ENCODE data around the gene VMP1.
"Not testable (repeated sequence)": the region's sequence is repeated elsewhere in the genome, so short reads cannot be mapped to it uniquely, and the experiment has no call there.

Gene VMP1

DNA sequence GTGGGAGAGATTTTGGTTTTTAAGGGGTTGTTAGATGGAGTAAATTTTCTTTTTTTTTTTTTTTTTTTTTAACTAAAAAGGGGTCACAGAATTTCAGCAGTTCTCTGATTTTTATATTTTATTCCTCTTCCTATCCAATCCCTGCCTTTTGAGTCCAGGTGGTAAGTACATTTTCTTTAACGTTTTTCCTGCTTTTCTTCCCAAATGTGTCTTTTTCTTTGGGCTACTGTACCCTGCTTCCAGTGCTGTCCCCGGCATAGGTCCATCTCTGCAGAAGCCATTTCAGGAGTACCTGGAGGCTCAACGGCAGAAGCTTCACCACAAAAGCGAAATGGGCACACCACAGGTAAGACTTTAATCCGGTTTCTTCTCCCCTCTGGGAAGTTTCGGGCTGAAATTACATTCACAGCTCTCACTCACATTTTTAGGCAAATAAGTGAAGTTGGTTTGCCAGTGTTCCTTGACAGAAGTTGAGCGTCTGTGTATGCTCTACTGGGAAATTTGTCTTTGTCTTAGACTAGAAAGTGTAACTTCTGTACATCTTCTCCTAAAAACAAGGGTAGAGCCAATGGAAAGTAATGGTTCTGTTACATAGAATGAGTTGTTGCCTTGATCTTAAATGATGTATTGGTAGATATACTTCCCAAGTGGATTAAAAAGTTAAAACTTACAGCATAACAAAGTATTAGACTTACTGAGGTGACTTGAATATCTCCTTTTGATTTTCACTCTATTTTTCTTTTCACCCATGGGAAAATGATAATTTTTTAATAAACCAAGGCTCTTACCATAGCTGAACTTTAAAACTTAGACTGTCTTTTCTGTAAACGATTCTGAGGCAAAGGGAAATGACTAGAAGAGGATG is 130.8 kb downstream of the VMP1 start:
- H3K4me3 ChIP-seq (ENCODE audit: low read depth, low read length) = peak overlapping the region; percentile 94
- TF ChIP-seq MYC (IDR thresholded peaks at IDR 0.05; ENCODE audit: low read depth, low read length) (no peak), POLR2A (IDR thresholded peaks at IDR 0.05; ENCODE audit: extremely low read depth, insufficient read length) (no peak)
- TF ChIP-seq, protein P1, sequence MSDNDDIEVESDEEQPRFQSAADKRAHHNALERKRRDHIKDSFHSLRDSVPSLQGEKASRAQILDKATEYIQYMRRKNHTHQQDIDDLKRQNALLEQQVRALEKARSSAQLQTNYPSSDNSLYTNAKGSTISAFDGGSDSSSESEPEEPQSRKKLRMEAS (IDR thresholded peaks at IDR 0.05; ENCODE audit: low read depth, low read length) = no peak
- TF ChIP-seq, protein P2, sequence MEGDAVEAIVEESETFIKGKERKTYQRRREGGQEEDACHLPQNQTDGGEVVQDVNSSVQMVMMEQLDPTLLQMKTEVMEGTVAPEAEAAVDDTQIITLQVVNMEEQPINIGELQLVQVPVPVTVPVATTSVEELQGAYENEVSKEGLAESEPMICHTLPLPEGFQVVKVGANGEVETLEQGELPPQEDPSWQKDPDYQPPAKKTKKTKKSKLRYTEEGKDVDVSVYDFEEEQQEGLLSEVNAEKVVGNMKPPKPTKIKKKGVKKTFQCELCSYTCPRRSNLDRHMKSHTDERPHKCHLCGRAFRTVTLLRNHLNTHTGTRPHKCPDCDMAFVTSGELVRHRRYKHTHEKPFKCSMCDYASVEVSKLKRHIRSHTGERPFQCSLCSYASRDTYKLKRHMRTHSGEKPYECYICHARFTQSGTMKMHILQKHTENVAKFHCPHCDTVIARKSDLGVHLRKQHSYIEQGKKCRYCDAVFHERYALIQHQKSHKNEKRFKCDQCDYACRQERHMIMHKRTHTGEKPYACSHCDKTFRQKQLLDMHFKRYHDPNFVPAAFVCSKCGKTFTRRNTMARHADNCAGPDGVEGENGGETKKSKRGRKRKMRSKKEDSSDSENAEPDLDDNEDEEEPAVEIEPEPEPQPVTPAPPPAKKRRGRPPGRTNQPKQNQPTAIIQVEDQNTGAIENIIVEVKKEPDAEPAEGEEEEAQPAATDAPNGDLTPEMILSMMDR (IDR thresholded peaks at IDR 0.05; ENCODE audit: low read depth, low read length) = no peak
- DNase-seq (ENCODE audit: low read depth) = no peak

DNA sequence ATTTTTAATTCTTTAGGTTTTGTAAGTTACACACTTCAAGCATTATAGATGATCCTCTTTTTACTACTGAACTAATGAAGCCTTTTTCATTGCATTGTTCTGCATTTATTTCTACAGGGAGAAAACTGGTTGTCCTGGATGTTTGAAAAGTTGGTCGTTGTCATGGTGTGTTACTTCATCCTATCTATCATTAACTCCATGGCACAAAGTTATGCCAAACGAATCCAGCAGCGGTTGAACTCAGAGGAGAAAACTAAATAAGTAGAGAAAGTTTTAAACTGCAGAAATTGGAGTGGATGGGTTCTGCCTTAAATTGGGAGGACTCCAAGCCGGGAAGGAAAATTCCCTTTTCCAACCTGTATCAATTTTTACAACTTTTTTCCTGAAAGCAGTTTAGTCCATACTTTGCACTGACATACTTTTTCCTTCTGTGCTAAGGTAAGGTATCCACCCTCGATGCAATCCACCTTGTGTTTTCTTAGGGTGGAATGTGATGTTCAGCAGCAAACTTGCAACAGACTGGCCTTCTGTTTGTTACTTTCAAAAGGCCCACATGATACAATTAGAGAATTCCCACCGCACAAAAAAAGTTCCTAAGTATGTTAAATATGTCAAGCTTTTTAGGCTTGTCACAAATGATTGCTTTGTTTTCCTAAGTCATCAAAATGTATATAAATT is 132.3 kb downstream of the VMP1 start:
- no peak for DNase-seq (ENCODE audit: low read depth)
- TF ChIP-seq, protein P2 (IDR thresholded peaks at IDR 0.05; ENCODE audit: low read depth, low read length) = no peak
- no peak for TF ChIP-seq MYC (IDR thresholded peaks at IDR 0.05; ENCODE audit: low read depth, low read length)
- peak overlapping the region; percentile 94 for H3K4me3 ChIP-seq (ENCODE audit: low read depth, low read length)

DNA sequence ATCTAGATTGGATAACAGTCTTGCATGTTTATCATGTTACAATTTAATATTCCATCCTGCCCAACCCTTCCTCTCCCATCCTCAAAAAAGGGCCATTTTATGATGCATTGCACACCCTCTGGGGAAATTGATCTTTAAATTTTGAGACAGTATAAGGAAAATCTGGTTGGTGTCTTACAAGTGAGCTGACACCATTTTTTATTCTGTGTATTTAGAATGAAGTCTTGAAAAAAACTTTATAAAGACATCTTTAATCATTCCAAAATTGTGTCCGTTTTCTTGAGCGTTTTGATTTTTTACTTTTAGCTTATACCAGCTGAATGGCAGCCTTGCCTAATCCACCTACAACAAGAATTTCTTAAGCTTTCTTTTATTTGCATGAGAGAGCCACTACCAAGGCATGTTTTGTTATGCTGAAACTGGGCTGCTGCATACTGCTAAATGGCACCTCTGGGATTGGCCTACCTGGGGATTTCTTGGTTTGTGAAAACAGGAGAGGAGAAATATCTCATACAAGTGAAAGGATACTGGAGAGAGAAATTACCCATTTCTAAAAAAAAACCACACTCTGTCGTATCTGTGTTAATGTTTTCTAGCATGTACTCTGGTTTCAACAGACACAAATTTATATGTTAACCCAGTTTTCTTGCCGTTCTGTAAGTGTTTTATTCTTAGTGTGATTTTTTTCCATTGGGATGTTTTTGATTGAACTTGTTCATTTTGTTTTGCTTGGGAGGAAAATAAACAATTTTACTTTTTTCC is 133.1 kb downstream of the VMP1 start:
- DNase-seq (ENCODE audit: low read depth) = no peak
- H3K4me3 ChIP-seq (ENCODE audit: low read depth, low read length) = peak overlapping the region; percentile 94
- TF ChIP-seq, protein P1 (IDR thresholded peaks at IDR 0.05; ENCODE audit: low read depth, low read length) = no peak
- no peak for TF ChIP-seq POLR2A (IDR thresholded peaks at IDR 0.05; ENCODE audit: extremely low read depth, insufficient read length)
- TF ChIP-seq, protein P2 (IDR thresholded peaks at IDR 0.05; ENCODE audit: low read depth, low read length) = no peak
- TF ChIP-seq MYC (IDR thresholded peaks at IDR 0.05; ENCODE audit: low read depth, low read length) = no peak

DNA sequence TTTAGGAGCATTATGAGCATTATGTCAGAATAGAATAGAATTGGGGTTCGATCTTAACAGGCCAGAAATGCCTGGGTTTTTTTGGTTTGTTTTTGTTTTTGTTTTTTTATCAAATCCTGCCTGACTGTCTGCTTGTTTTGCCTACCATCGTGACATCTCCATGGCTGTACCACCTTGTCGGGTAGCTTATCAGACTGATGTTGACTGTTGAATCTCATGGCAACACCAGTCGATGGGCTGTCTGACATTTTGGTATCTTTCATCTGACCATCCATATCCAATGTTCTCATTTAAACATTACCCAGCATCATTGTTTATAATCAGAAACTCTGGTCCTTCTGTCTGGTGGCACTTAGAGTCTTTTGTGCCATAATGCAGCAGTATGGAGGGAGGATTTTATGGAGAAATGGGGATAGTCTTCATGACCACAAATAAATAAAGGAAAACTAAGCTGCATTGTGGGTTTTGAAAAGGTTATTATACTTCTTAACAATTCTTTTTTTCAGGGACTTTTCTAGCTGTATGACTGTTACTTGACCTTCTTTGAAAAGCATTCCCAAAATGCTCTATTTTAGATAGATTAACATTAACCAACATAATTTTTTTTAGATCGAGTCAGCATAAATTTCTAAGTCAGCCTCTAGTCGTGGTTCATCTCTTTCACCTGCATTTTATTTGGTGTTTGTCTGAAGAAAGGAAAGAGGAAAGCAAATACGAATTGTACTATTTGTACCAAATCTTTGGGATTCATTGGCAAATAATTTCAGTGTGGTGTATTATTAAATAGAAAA is 133.8 kb downstream of the VMP1 start:
- peak overlapping the region; percentile 94 for H3K4me3 ChIP-seq (ENCODE audit: low read depth, low read length)
- not testable (repeated sequence) for DNase-seq (ENCODE audit: low read depth)

DNA sequence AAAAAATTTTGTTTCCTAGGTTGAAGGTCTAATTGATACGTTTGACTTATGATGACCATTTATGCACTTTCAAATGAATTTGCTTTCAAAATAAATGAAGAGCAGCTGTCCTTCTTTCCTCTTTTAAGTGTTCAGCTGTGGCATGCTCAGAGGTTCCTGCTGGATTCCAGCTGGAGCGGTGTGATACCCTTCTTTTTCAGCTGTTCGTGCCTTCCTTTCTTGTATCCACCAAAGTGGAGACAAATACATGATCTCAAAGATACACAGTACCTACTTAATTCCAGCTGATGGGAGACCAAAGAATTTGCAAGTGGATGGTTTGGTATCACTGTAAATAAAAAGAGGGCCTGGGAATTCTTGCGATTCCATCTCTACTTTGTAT is 134.4 kb downstream of the VMP1 start:
- DNase-seq (ENCODE audit: low read depth) = not testable (repeated sequence)
- peak overlapping the region; percentile 94 for H3K4me3 ChIP-seq (ENCODE audit: low read depth, low read length)

DNA sequence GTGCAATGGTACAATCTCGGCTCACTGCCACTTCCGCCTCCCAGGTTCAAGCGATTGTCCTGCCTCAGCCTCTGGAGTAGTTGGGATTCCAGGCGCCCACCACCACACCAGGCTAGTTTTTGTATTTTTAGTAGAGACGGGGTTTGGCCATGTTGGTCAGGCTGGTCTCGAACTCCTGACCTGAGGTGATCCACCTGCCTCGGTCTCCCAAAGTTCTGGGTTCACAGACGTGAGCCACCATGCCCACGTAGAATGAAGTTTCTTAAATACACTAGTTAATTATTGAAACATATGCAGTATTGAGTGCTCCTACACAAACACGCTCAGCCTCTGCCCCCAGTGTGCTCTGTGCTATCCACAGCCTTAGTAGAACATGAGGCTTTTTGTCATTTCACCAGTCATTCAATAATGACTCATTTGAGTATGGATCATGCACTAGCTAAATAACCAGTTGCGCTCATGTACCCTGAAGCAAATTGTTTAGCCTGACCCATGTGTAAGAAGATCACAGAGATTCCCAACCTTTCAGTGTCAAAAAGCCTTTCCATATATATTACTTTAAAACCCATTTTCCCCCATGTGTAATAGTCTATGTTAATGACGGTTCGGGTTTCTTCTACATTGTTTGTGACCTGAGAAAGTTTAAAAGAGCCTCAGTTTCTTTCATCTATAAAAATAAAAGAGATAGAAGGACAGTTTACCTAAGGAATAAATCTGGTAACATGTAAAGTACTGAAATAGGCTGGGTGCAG is 135.6 kb downstream of the VMP1 start:
- peak; percentile 51 for DNase-seq (ENCODE audit: low read depth)
- TF ChIP-seq, protein P2 (IDR thresholded peaks at IDR 0.05; ENCODE audit: low read depth, low read length) = no peak
- peak; percentile 34 for TF ChIP-seq POLR2A (IDR thresholded peaks at IDR 0.05; ENCODE audit: extremely low read depth, insufficient read length)
- TF ChIP-seq, protein P1 (IDR thresholded peaks at IDR 0.05; ENCODE audit: low read depth, low read length) = no peak
- TF ChIP-seq MYC (IDR thresholded peaks at IDR 0.05; ENCODE audit: low read depth, low read length) = no peak
- H3K4me3 ChIP-seq (ENCODE audit: low read depth, low read length) = no peak overlapping the region

All from NB4 (cell line).